ENCODE results near the gene BRI3BP.

The BRI3BP gene

GRCh38 chr12:125004621-125005020, 11.2 kb downstream of the BRI3BP start:
- H3K27me3 ChIP-seq (ENCODE audit: control insufficient read depth, insufficient read depth, low read length) = no peaks in the 10 kb centered on the region
- no peaks in the 10 kb centered on the region for H3K4me1 ChIP-seq (ENCODE audit: control insufficient read depth, insufficient read depth, low read length)
- no peaks in the 10 kb centered on the region for H3K9me3 ChIP-seq (ENCODE audit: control insufficient read depth, insufficient read depth, low read depth, low read length)
- H3K36me3 ChIP-seq (ENCODE audit: control insufficient read depth, insufficient read depth, low read length) = peaks cover 2% of the 10 kb centered on the region; the same call in 1 of the 2 replicates
- no peak overlapping the region for H3K27ac ChIP-seq (ENCODE audit: low read depth, low read length)
- no peak overlapping the region for H3K9ac ChIP-seq (ENCODE audit: low read length)
- no peak overlapping the region for H3K4me3 ChIP-seq (ENCODE audit: low read depth, low read length)

GRCh38 chr12:125005652-125006051, 12.2 kb downstream of the BRI3BP start:
- no peaks in the 10 kb centered on the region for H3K27me3 ChIP-seq (ENCODE audit: control insufficient read depth, insufficient read depth, low read length)
- peaks cover 2% of the 10 kb centered on the region; the same call in 1 of the 2 replicates for H3K36me3 ChIP-seq (ENCODE audit: control insufficient read depth, insufficient read depth, low read length)
- no peak overlapping the region for H3K4me3 ChIP-seq (ENCODE audit: low read depth, low read length)
- no peak overlapping the region for H3K9ac ChIP-seq (ENCODE audit: low read length)
- no peak overlapping the region for H3K27ac ChIP-seq (ENCODE audit: low read depth, low read length)
- no peaks in the 10 kb centered on the region for H3K4me1 ChIP-seq (ENCODE audit: control insufficient read depth, insufficient read depth, low read length)
- no peaks in the 10 kb centered on the region for H3K9me3 ChIP-seq (ENCODE audit: control insufficient read depth, insufficient read depth, low read depth, low read length)

DNA sequence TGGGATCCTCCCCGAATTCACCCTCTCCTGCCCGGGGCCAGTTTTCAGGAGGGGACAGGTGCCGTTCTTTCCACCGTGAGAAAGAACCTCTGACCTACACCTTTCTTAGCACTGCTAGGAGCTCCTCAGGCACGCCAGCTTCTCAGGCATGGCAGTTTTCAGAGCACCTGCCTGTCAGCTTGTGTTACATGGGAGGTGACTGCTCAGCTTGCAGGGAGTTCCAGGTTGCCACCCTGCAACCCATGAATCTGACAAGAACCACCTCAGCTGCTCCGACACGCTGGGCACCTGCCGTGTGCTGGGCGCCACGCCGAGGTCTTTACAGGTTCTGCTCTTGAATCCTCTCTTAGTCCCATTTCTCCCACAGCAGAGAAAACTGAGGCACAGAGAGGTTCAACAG, 12.9 kb downstream of the BRI3BP start:
- H3K27ac ChIP-seq (ENCODE audit: low read depth, low read length) = no peak overlapping the region
- no peaks in the 10 kb centered on the region for H3K27me3 ChIP-seq (ENCODE audit: control insufficient read depth, insufficient read depth, low read length)

GRCh38 chr12:125013816-125014442, 20.5 kb downstream of the BRI3BP start:
- Histone ChIP-seq H3K27ac (ENCODE audit: low read depth, low read length) (no peak overlapping the region), H3K36me3 (ENCODE audit: control insufficient read depth, insufficient read depth, low read length) (peaks cover 41% of the 10 kb centered on the region), H3K9me3 (ENCODE audit: control insufficient read depth, insufficient read depth, low read depth, low read length) (no peaks in the 10 kb centered on the region), H3K27me3 (ENCODE audit: control insufficient read depth, insufficient read depth, low read length) (no peaks in the 10 kb centered on the region), H3K4me3 (ENCODE audit: low read depth, low read length) (no peak overlapping the region), H3K4me1 (ENCODE audit: control insufficient read depth, insufficient read depth, low read length) (no peaks in the 10 kb centered on the region), H3K9ac (ENCODE audit: low read length) (no peak overlapping the region)

More for the DNA sequence above, 12.9 kb downstream of the BRI3BP start:
- Histone ChIP-seq H3K9ac (ENCODE audit: low read length) (no peak overlapping the region), H3K4me3 (ENCODE audit: low read depth, low read length) (no peak overlapping the region), H3K4me1 (ENCODE audit: control insufficient read depth, insufficient read depth, low read length) (no peaks in the 10 kb centered on the region), H3K9me3 (ENCODE audit: control insufficient read depth, insufficient read depth, low read depth, low read length) (no peaks in the 10 kb centered on the region), H3K36me3 (ENCODE audit: control insufficient read depth, insufficient read depth, low read length) (peaks cover 2% of the 10 kb centered on the region; the same call in 1 of the 2 replicates)

DNA sequence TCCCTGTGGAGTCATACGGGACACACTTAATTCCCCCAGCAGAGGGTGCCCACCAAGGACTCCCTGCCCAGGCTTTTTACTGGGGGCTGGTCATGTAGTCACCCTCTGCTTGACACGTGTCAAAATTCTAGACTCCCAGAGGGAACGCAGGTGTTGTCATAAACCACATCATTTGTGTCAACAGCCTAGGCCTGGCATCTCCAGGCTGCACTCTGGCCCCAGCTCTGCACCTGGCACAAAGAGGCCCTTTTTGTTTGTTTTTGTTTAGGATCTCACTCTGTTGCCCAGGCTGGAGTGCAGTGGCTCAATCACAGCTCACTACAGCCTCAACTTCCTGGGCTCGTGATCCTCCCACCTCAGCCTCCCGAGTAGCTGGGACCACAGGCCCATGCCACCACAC, 21.1 kb downstream of the BRI3BP start:
- H3K27me3 ChIP-seq (ENCODE audit: control insufficient read depth, insufficient read depth, low read length) = no peaks in the 10 kb centered on the region
- no peak overlapping the region for H3K27ac ChIP-seq (ENCODE audit: low read depth, low read length)
- no peaks in the 10 kb centered on the region for H3K4me1 ChIP-seq (ENCODE audit: control insufficient read depth, insufficient read depth, low read length)
- H3K9me3 ChIP-seq (ENCODE audit: control insufficient read depth, insufficient read depth, low read depth, low read length) = no peaks in the 10 kb centered on the region
- H3K36me3 ChIP-seq (ENCODE audit: control insufficient read depth, insufficient read depth, low read length) = peaks cover 41% of the 10 kb centered on the region
- H3K9ac ChIP-seq (ENCODE audit: low read length) = no peak overlapping the region
- H3K4me3 ChIP-seq (ENCODE audit: low read depth, low read length) = no peak overlapping the region

DNA sequence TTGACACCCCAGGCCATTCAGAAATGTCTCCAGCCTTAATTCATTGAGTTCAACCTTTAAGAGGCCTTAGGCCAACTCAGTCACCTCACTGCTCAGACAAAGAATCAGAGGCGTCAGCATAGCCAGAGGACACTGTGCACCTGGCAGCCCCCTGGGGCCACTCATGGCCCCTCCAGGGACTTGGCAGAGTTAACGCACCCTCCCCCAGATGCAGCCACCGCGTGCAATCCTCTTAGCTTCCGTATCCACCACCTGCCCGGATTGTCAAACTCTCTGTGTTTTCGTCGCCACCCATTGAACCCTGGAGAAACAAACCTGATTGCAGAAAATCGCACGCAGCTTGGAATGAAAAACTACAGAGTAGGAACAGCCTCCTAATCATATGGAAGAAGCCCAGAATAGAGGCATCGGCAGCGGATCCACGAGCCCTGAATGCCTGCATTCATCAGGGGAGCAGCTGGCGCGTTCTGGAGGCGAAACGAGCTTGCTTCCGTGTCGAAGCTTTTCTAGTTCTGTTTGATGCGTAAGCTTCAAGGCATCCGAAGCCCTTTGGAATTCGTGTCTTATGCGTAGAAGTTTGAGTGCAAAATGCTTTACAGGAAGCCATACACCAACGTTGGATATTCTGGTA, 22.4 kb downstream of the BRI3BP start:
- Histone ChIP-seq H3K4me1 (ENCODE audit: control insufficient read depth, insufficient read depth, low read length) (no peaks in the 10 kb centered on the region), H3K27me3 (ENCODE audit: control insufficient read depth, insufficient read depth, low read length) (no peaks in the 10 kb centered on the region), H3K4me3 (ENCODE audit: low read depth, low read length) (no peak overlapping the region), H3K9ac (ENCODE audit: low read length) (no peak overlapping the region), H3K9me3 (ENCODE audit: control insufficient read depth, insufficient read depth, low read depth, low read length) (no peaks in the 10 kb centered on the region), H3K36me3 (ENCODE audit: control insufficient read depth, insufficient read depth, low read length) (peaks cover 41% of the 10 kb centered on the region), H3K27ac (ENCODE audit: low read depth, low read length) (no peak overlapping the region)

- H3K36me3 ChIP-seq (ENCODE audit: control insufficient read depth, insufficient read depth, low read length) = peaks cover 40% of the 10 kb centered on the region
- no peak overlapping the region for H3K9ac ChIP-seq (ENCODE audit: low read length)
- no peak overlapping the region for H3K27ac ChIP-seq (ENCODE audit: low read depth, low read length)
- H3K4me1 ChIP-seq (ENCODE audit: control insufficient read depth, insufficient read depth, low read length) = no peaks in the 10 kb centered on the region
- no peaks in the 10 kb centered on the region for H3K9me3 ChIP-seq (ENCODE audit: control insufficient read depth, insufficient read depth, low read depth, low read length)
- no peak overlapping the region for H3K4me3 ChIP-seq (ENCODE audit: low read depth, low read length)
- H3K27me3 ChIP-seq (ENCODE audit: control insufficient read depth, insufficient read depth, low read length) = no peaks in the 10 kb centered on the region
These were observed 24.4 kb downstream of the BRI3BP start for GRCh38 chr12:125017801-125018200.

DNA sequence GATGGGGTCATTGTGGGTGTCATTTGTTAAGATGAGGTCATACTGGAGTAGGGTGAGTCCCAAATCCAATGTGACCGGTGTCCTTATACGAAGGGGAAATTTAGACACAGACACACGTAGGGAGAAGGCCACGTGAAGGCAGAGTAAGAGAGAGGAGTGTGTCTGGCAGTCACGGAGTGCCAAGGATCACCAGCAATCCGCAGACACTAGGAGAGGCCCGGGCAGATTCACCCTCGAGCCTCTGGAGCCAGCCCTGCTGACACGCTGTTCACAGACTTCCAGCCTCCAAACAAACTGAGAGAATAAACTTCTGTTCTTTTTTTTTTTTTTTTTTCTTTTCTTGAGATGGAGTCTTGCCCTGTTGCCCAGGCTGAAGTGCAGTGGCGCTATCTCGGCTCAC, 24.9 kb downstream of the BRI3BP start:
- Histone ChIP-seq H3K9me3 (ENCODE audit: control insufficient read depth, insufficient read depth, low read depth, low read length) (peaks cover 4% of the 10 kb centered on the region; the same call in 1 of the 2 replicates), H3K9ac (ENCODE audit: low read length) (no peak overlapping the region), H3K27ac (ENCODE audit: low read depth, low read length) (no peak overlapping the region), H3K4me1 (ENCODE audit: control insufficient read depth, insufficient read depth, low read length) (no peaks in the 10 kb centered on the region), H3K36me3 (ENCODE audit: control insufficient read depth, insufficient read depth, low read length) (peaks cover 40% of the 10 kb centered on the region), H3K4me3 (ENCODE audit: low read depth, low read length) (no peak overlapping the region), H3K27me3 (ENCODE audit: control insufficient read depth, insufficient read depth, low read length) (no peaks in the 10 kb centered on the region)

DNA sequence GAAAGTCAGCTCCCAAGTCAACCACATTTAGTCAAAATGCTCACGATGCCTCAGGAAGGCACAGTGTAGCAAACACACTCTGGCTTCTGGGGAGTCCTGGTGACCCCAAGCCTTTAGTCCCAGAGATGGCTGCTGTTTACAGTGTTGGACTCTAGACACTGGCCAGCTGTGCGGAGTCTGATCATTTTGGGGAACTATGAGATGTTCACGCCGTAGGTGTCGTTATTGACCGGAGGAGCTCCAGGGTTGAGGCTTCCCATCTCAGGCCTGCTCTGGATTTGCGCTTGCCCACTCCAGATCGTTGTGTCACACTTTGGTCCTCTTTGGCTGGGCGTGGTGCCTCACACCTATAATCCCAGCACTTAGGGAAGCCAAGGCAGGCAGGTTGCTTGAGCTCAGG, 27.7 kb downstream of the BRI3BP start:
- Histone ChIP-seq H3K9me3 (ENCODE audit: control insufficient read depth, insufficient read depth, low read depth, low read length) (peaks cover 4% of the 10 kb centered on the region; the same call in 1 of the 2 replicates), H3K4me1 (ENCODE audit: control insufficient read depth, insufficient read depth, low read length) (no peaks in the 10 kb centered on the region), H3K27ac (ENCODE audit: low read depth, low read length) (no peak overlapping the region), H3K9ac (ENCODE audit: low read length) (no peak overlapping the region), H3K4me3 (ENCODE audit: low read depth, low read length) (no peak overlapping the region), H3K27me3 (ENCODE audit: control insufficient read depth, insufficient read depth, low read length) (no peaks in the 10 kb centered on the region), H3K36me3 (ENCODE audit: control insufficient read depth, insufficient read depth, low read length) (peaks cover 28% of the 10 kb centered on the region)

GRCh38 chr12:125021771-125022170, 28.3 kb downstream of the BRI3BP start:
- H3K36me3 ChIP-seq (ENCODE audit: control insufficient read depth, insufficient read depth, low read length) = peaks cover 31% of the 10 kb centered on the region
- H3K27ac ChIP-seq (ENCODE audit: low read depth, low read length) = no peak overlapping the region
- peaks cover 4% of the 10 kb centered on the region; the same call in 1 of the 2 replicates for H3K9me3 ChIP-seq (ENCODE audit: control insufficient read depth, insufficient read depth, low read depth, low read length)
- no peaks in the 10 kb centered on the region for H3K27me3 ChIP-seq (ENCODE audit: control insufficient read depth, insufficient read depth, low read length)
- H3K4me1 ChIP-seq (ENCODE audit: control insufficient read depth, insufficient read depth, low read length) = no peaks in the 10 kb centered on the region
- no peak overlapping the region for H3K4me3 ChIP-seq (ENCODE audit: low read depth, low read length)
- H3K9ac ChIP-seq (ENCODE audit: low read length) = no peak overlapping the region

GRCh38 chr12:125023065-125023464, 29.6 kb downstream of the BRI3BP start:
- no peak overlapping the region for H3K4me3 ChIP-seq (ENCODE audit: low read depth, low read length)
- no peak overlapping the region for H3K9ac ChIP-seq (ENCODE audit: low read length)
- peaks cover 4% of the 10 kb centered on the region; the same call in 1 of the 2 replicates for H3K9me3 ChIP-seq (ENCODE audit: control insufficient read depth, insufficient read depth, low read depth, low read length)
- no peak overlapping the region for H3K27ac ChIP-seq (ENCODE audit: low read depth, low read length)
- no peaks in the 10 kb centered on the region for H3K27me3 ChIP-seq (ENCODE audit: control insufficient read depth, insufficient read depth, low read length)
- no peaks in the 10 kb centered on the region for H3K4me1 ChIP-seq (ENCODE audit: control insufficient read depth, insufficient read depth, low read length)
- H3K36me3 ChIP-seq (ENCODE audit: control insufficient read depth, insufficient read depth, low read length) = peaks cover 29% of the 10 kb centered on the region
